H1 (cell line): ENCODE results near the gene RGS16. TPM values are rescaled to one million over a fixed set of nuclear protein-coding genes. Genes with fewer than 3 reads are reported as not detected.

ENCODE experiments used
- CTCF ChIA-PET: fragments of 300-600 bp; sonication (Branson Sonifier 250); formaldehyde crosslinking; loops from one replicate; lab custom pipeline; 2021; ENCODE audit not compliant: partially characterized antibody; lab: Charles Lee
- POLR2A ChIA-PET: fragments of 300-600 bp; sonication (Branson Sonifier 250); formaldehyde crosslinking; loops from one replicate; lab custom pipeline; 2021; ENCODE audit warnings: inconsistent platforms; ENCODE audit not compliant: partially characterized antibody; lab: Charles Lee
- DNase-seq, 2 experiments: peaks; one replicate each; pipeline versions ENCODE4 v3.0.0 to v3.0.0-alpha.2; 2010 to 2022; ENCODE audit warnings: low spot score in 2 of 2, low read depth in 1 of 2, mixed read lengths in 1 of 2
- FAIRE-seq: peaks from 2 replicates; lab custom pipeline; 2011; peaks lifted over from hg19 to GRCh38; lab: Jason Lieb, UNC
- H2AFZ ChIP-seq: 2 replicates; pipeline ENCODE4 v1.8.1; 2012; ENCODE audit warnings: low read length, inconsistent platforms
- H2AK5ac ChIP-seq: 2 replicates; pipeline ENCODE4 v1.6.1; 2013; ENCODE audit warnings: low read depth, low read length
- H2BK120ac ChIP-seq: replicated peaks from 2 replicates; pipeline ENCODE3; 2013; ENCODE audit warnings: low read depth, low read length, inconsistent platforms
- H2BK12ac ChIP-seq: 2 replicates; pipeline ENCODE4 v1.6.1; 2013; ENCODE audit warnings: low read depth, low read length
- H2BK15ac ChIP-seq: 2 replicates; pipeline ENCODE4 v1.6.1; 2013; ENCODE audit warnings: low read length
- H2BK20ac ChIP-seq: 2 replicates; pipeline ENCODE4 v1.6.1; 2013; ENCODE audit warnings: low read length
- H2BK5ac ChIP-seq: 2 replicates; pipeline ENCODE4 v1.6.1; 2013; ENCODE audit warnings: low read depth, low read length
- H3K14ac ChIP-seq: 2 replicates; pipeline ENCODE4 v1.6.1; 2013; ENCODE audit warnings: inconsistent platforms; ENCODE audit not compliant: insufficient read length
- H3K18ac ChIP-seq: 2 replicates; pipeline ENCODE4 v1.6.1; 2013; ENCODE audit warnings: low read length; ENCODE audit errors: extremely low read depth
- H3K23ac ChIP-seq: 2 replicates; pipeline ENCODE4 v1.6.1; 2013; ENCODE audit warnings: inconsistent platforms; ENCODE audit not compliant: insufficient read length
- H3K23me2 ChIP-seq: 2 replicates; pipeline ENCODE4 v1.6.1; 2013; ENCODE audit warnings: low read depth, low read length
- H3K27ac ChIP-seq: 2 replicates; pipeline ENCODE4 v1.6.1; 2011; ENCODE audit warnings: low read depth, low read length, inconsistent platforms
- H3K27me3 ChIP-seq, 4 experiments: replicated peaks in 1 of 4; 1 replicate in 1 of 4; 2 replicates in 3 of 4; pipeline versions ENCODE4 v1.6.1 to v1.8.1; 2011 to 2013; ENCODE audit warnings: low read length in 3 of 4, mild to moderate bottlenecking in 3 of 4, inconsistent platforms in 2 of 4, mixed read lengths in 2 of 4, moderate library complexity in 1 of 4; ENCODE audit not compliant: control insufficient read depth in 3 of 4, insufficient read depth in 3 of 4; ENCODE audit errors: extremely low read depth in 1 of 4
- H3K36me3 ChIP-seq, 4 experiments: 2 replicates each; pipeline versions ENCODE4 v1.6.1 to v1.8.1; 2011 to 2013; ENCODE audit warnings: mild to moderate bottlenecking in 4 of 4, low read length in 3 of 4, moderate library complexity in 2 of 4, control low read depth in 1 of 4, inconsistent platforms in 1 of 4; ENCODE audit not compliant: insufficient read depth in 4 of 4, control insufficient read depth in 2 of 4
- H3K4ac ChIP-seq: replicated peaks from 2 replicates; pipeline ENCODE3; 2013; ENCODE audit warnings: low read length, low read depth, mixed read lengths, inconsistent platforms; ENCODE audit not compliant: insufficient read length
- H3K4me1 ChIP-seq, 4 experiments: replicated peaks in 1 of 4; 1 replicate in 1 of 4; 2 replicates in 3 of 4; pipeline versions ENCODE4 v1.6.1 to v1.8.1; 2011 to 2013; ENCODE audit warnings: low read length in 3 of 4, inconsistent platforms in 2 of 4, mixed read lengths in 1 of 4; ENCODE audit not compliant: insufficient read depth in 4 of 4, control insufficient read depth in 3 of 4
- H3K4me2 ChIP-seq, 2 experiments: 2 replicates each; pipeline versions ENCODE4 v1.6.1 to v1.8.1; 2011 to 2013; ENCODE audit warnings: low read depth in 2 of 2, low read length in 2 of 2, control low read depth in 1 of 2, inconsistent platforms in 1 of 2, mild to moderate bottlenecking in 1 of 2; ENCODE audit not compliant: insufficient read depth in 1 of 2
- H3K4me3 ChIP-seq, 4 experiments: fragments of 200-600, 300-600 bp in 1 of 4; sonication (generic), shearing (Covaris generic), sonication (Bioruptor Twin) in 1 of 4; 2 replicates each; pipeline versions ENCODE4 v1.5.1 to v1.8.1; 2011 to 2016; ENCODE audit warnings: low read length in 4 of 4, low read depth in 3 of 4, control low read depth in 2 of 4, inconsistent platforms in 2 of 4, mild to moderate bottlenecking in 2 of 4, mixed read lengths in 1 of 4, moderate library complexity in 1 of 4; ENCODE audit not compliant: insufficient read depth in 2 of 4; ENCODE audit errors: extremely low read depth in 1 of 4
- H3K56ac ChIP-seq: replicated peaks from 2 replicates; pipeline ENCODE3; 2013; ENCODE audit warnings: low read depth, mild to moderate bottlenecking, mixed read lengths, low read length, inconsistent platforms; ENCODE audit not compliant: insufficient read length
- H3K79me1 ChIP-seq: 2 replicates; pipeline ENCODE4 v1.6.1; 2013; ENCODE audit warnings: low read depth, low read length, control low read depth
- H3K79me2 ChIP-seq, 2 experiments: 2 replicates each; pipeline versions ENCODE4 v1.6.1 to v1.8.1; 2012 to 2013; ENCODE audit warnings: low read length in 2 of 2, mild to moderate bottlenecking in 2 of 2, inconsistent platforms in 1 of 2; ENCODE audit not compliant: insufficient read depth in 2 of 2, control insufficient read depth in 1 of 2
- H3K9ac ChIP-seq, 4 experiments: replicated peaks in 1 of 4; 1 replicate in 1 of 4; 2 replicates in 3 of 4; pipeline versions ENCODE4 v1.6.1 to v1.8.1; 2011 to 2013; ENCODE audit warnings: low read depth in 3 of 4, low read length in 3 of 4, control low read depth in 2 of 4, mild to moderate bottlenecking in 2 of 4, moderate library complexity in 2 of 4, inconsistent platforms in 1 of 4; ENCODE audit errors: extremely low read depth in 1 of 4
- H3K9me3 ChIP-seq, 2 experiments: 2 replicates each; pipeline versions ENCODE4 v1.6.1 to v1.8.1; 2012 to 2013; ENCODE audit warnings: mild to moderate bottlenecking in 2 of 2, moderate library complexity in 2 of 2, control low read depth in 1 of 2, inconsistent platforms in 1 of 2, low read depth in 1 of 2, low read length in 1 of 2, mixed read lengths in 1 of 2; ENCODE audit not compliant: insufficient read depth in 2 of 2
- H4K20me1 ChIP-seq, 2 experiments: replicated peaks in 1 of 2; 2 replicates each; pipeline versions ENCODE3 to v1.8.1; 2011 to 2013; ENCODE audit warnings: inconsistent platforms in 2 of 2, low read length in 2 of 2, mild to moderate bottlenecking in 1 of 2; ENCODE audit not compliant: insufficient read depth in 2 of 2, control insufficient read depth in 1 of 2
- H4K5ac ChIP-seq: 2 replicates; pipeline ENCODE4 v1.6.1; 2013; ENCODE audit warnings: low read length, low read depth, mixed read lengths, inconsistent platforms; ENCODE audit not compliant: insufficient read length
- H4K8ac ChIP-seq: 2 replicates; pipeline ENCODE4 v1.8.0; 2013; ENCODE audit warnings: mild to moderate bottlenecking, moderate library complexity, low read length, inconsistent platforms; ENCODE audit not compliant: insufficient read depth; ENCODE audit errors: extremely low read depth
- H4K91ac ChIP-seq: replicated peaks from 2 replicates; pipeline ENCODE3; 2013; ENCODE audit warnings: low read length, mixed read lengths, inconsistent platforms; ENCODE audit not compliant: insufficient read length
- HDAC6 ChIP-seq: IDR thresholded peaks from one replicate; pipeline ENCODE4 v1.7.1; 2012; ENCODE audit warnings: low read depth, mild to moderate bottlenecking, inconsistent platforms, low read length, moderate library complexity
- KDM4A ChIP-seq: IDR thresholded peaks from one replicate; pipeline ENCODE4 v1.7.1; 2012; ENCODE audit warnings: low read depth, mild to moderate bottlenecking, moderate library complexity, low read length, inconsistent platforms; ENCODE audit not compliant: severe bottlenecking
- PHF8 ChIP-seq: fragments of 200-600 bp; sonication (generic); conservative IDR thresholded peaks from 2 replicates; pipeline ENCODE4 v1.7.1; 2012; ENCODE audit warnings: low read depth, mild to moderate bottlenecking, inconsistent platforms, low read length, moderate library complexity
- RFX5 ChIP-seq: IDR thresholded peaks from 2 replicates; pipeline ENCODE4 v1.6.1; 2011; ENCODE audit warnings: low read depth, low read length, improper control_type of control experiment, borderline replicate concordance
- SP4 ChIP-seq: IDR thresholded peaks from 2 replicates; pipeline ENCODE4 v1.6.1; 2012; ENCODE audit warnings: low read length, inconsistent platforms
- WGBS, 2 experiments: shearing (Covaris generic) in 1 of 2; methylation state at CpG; one replicate each; pipeline versions ENCODE4 v1.1.6 to v1.1.7; 2013 to 2015; ENCODE audit warnings: low lambda C conversion rate in 2 of 2, mixed read lengths in 2 of 2, inconsistent platforms in 1 of 2, low coverage in 1 of 2, missing lambda C conversion rate in 1 of 2; ENCODE audit not compliant: insufficient replicate concordance in 2 of 2, insufficient coverage in 1 of 2, insufficient read length in 1 of 2; ENCODE audit errors: extremely low coverage in 1 of 2, missing lambda C conversion rate in 1 of 2; 5-methylcytosine and 5-hydroxymethylcytosine counted together
- polyA plus RNA-seq, 7 experiments: library from polyadenylated mRNA; depleted of rRNA in 3 of 7; stranded (reverse) in 5 of 7; unstranded in 2 of 7; fragments of >200 nt in 5 of 7; fragments of 200-250 nt in 2 of 7; gene quantifications; 1 replicate in 5 of 7; 2 replicates in 1 of 7; 4 replicates in 1 of 7; pipeline versions ENCODE4 v1.2.1 to v1.2.3, GENCODE V29; 2011 to 2013; ENCODE audit warnings: missing spikeins in 2 of 7, mixed read lengths in 2 of 7
- total RNA-seq: library from RNA; stranded (reverse); fragmentation: NEBNext Ultra II Directional; extraction: Animal tissue kit (Norgen Biotek cat#: 25700); gene quantifications from 2 replicates; pipeline ENCODE4 v1.2.1, GENCODE V29; 2021

Gene RGS16
- total and polyA plus RNA-seq, 2 of the 8 experiments (the other 6 are each of a cell fraction or from before 2014, with no cell fraction given), result 5.7 to 9.8 TPM

DNA sequence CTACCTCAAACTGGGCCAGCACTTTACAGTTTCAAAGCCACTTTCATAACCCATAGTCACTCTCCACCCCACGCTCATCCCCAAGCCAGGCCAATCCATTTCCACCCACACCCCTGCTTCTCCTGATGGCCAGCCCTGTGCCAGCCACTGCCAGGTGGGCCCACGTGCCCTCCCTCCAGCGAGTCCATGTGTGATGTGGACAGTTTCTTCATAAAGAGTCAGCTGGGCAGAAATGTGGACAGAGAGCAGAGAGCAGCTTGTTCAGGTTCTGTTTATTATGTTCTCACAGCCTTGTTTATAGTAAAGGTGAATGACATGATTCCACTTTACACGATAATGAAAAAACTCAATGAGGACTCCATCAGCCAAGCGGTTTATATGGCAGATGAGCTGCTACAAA lies 37.4 kb upstream of the RGS16 start:
- DNase-seq, result no peak
- no peak for FAIRE-seq
- no peaks in the 10 kb centered on the region for H4K20me1 ChIP-seq

More for the DNA sequence above, 37.4 kb upstream of the RGS16 start:
- H4K91ac ChIP-seq, result no peak overlapping the region
- H3K27me3 ChIP-seq, result no peaks in the 10 kb centered on the region; a peak in 1 of 7 replicates
- H2BK12ac ChIP-seq, result no peak overlapping the region
- WGBS, 2 experiments, result 83% methylated on average over 5 of the region's 5 CpGs; no CpG with 5 or more reads in 1 of the 2 experiments
- no peak overlapping the region for H2BK120ac ChIP-seq
- ChIA-PET CTCF (interaction anchor here (0.7 to 2.3 kb wide), 6 partner anchors 13 to 237 kb away, joined by 3 to 4 read pairs (median 3); no protein-coding TSS in a partner anchor), POLR2A (interaction anchor here (1.8 kb wide), 1 partner anchor 27 kb away, joined by 6 read pairs; no protein-coding TSS in a partner anchor)
- no peaks in the 10 kb centered on the region for H3K4me1 ChIP-seq
- H3K79me2 ChIP-seq, result no peaks in the 10 kb centered on the region
- no peak overlapping the region for H3K23ac ChIP-seq
- no peak overlapping the region for H3K4me3 ChIP-seq
- H2AFZ ChIP-seq, result no peak overlapping the region
- H3K36me3 ChIP-seq, result no peaks in the 10 kb centered on the region
- no peaks in the 10 kb centered on the region for H3K23me2 ChIP-seq
- no peak overlapping the region for H3K56ac ChIP-seq
- H3K14ac ChIP-seq, result no peak overlapping the region
- H3K79me1 ChIP-seq, result no peaks in the 10 kb centered on the region; the same call in 1 of the 2 replicates
- no peak overlapping the region for H4K8ac ChIP-seq
- no peak overlapping the region for H2BK15ac ChIP-seq
- H2BK5ac ChIP-seq, result no peak overlapping the region
- H3K4ac ChIP-seq, result no peak overlapping the region
- H2AK5ac ChIP-seq, result no peak overlapping the region
- no peak overlapping the region for H3K9ac ChIP-seq
- no peak overlapping the region for H2BK20ac ChIP-seq
- no peak overlapping the region for H3K4me2 ChIP-seq
- no peak overlapping the region for H3K27ac ChIP-seq
- H4K5ac ChIP-seq, result no peak overlapping the region
- no peaks in the 10 kb centered on the region for H3K9me3 ChIP-seq
- no peak overlapping the region for H3K18ac ChIP-seq
- TF ChIP-seq PHF8 (no peak), KDM4A (no peak), RFX5 (no peak), SP4 (no peak), HDAC6 (no peak)
- TF ChIP-seq, all 59 proteins: peak for 0
